OCI-M1 (cell line): Measurements from ENCODE around the gene RETREG3.
A peak's percentile ranks its signal among the peaks of the same experiment; 100 is the strongest.

Experiments
- DNase-seq: peaks from one replicate; lab custom pipeline; 2025; lab: John Stamatoyannopoulos, UW

RETREG3 gene

GRCh38 chr17:42531455-42532354 is 77.5 kb downstream of the RETREG3 start:
- DNase-seq = peak; percentile 81

GRCh38 chr17:42530952-42531454 is 78.2 kb downstream of the RETREG3 start:
- DNase-seq = no peak
